Ishikawa (cell line): ENCODE results near the gene ANO4.

ENCODE experiments used
- CEBPB ChIP-seq: IDR thresholded peaks from 2 replicates; pipeline ENCODE4 v1.6.1; 2012
- CREB1 ChIP-seq: IDR thresholded peaks from 2 replicates; pipeline ENCODE4 v1.6.1; 2012; ENCODE audit warnings: low read depth
- EGR1 ChIP-seq: IDR thresholded peaks from 2 replicates; pipeline ENCODE4 v1.6.1; 2012
- EP300 ChIP-seq: IDR thresholded peaks from 2 replicates; pipeline ENCODE4 v1.6.1; 2012; ENCODE audit warnings: borderline replicate concordance
- FOXM1 ChIP-seq: IDR thresholded peaks from 2 replicates; pipeline ENCODE4 v1.6.1; 2012; ENCODE audit warnings: low read depth, borderline replicate concordance
- RAD21 ChIP-seq: IDR thresholded peaks from 2 replicates; pipeline ENCODE4 v1.6.1; 2012; ENCODE audit warnings: low read depth
- TAF1 ChIP-seq: IDR thresholded peaks from 2 replicates; pipeline ENCODE4 v1.6.1; 2012; ENCODE audit warnings: low read depth, mild to moderate bottlenecking
- TCF12 ChIP-seq: IDR thresholded peaks from 2 replicates; pipeline ENCODE4 v1.6.1; 2012; ENCODE audit warnings: low read depth
- TEAD4 ChIP-seq: IDR thresholded peaks from 2 replicates; pipeline ENCODE4 v1.6.1; 2012
- YY1 ChIP-seq: IDR thresholded peaks from 2 replicates; pipeline ENCODE4 v1.6.1; 2012; ENCODE audit warnings: low read depth
- ZBTB7A ChIP-seq: IDR thresholded peaks from 2 replicates; pipeline ENCODE4 v1.6.1; 2012; ENCODE audit warnings: low read depth
- TF ChIP-seq, protein P1 (sequence below): IDR thresholded peaks from 2 replicates; pipeline ENCODE4 v1.6.1; 2012
- TF ChIP-seq, protein P2 (sequence below): IDR thresholded peaks from 2 replicates; pipeline ENCODE4 v1.6.1; 2012
- TF ChIP-seq, protein P3 (sequence below): IDR thresholded peaks from 2 replicates; pipeline ENCODE4 v1.6.1; 2012; ENCODE audit warnings: low read depth, mild to moderate bottlenecking

The ANO4 gene

DNA sequence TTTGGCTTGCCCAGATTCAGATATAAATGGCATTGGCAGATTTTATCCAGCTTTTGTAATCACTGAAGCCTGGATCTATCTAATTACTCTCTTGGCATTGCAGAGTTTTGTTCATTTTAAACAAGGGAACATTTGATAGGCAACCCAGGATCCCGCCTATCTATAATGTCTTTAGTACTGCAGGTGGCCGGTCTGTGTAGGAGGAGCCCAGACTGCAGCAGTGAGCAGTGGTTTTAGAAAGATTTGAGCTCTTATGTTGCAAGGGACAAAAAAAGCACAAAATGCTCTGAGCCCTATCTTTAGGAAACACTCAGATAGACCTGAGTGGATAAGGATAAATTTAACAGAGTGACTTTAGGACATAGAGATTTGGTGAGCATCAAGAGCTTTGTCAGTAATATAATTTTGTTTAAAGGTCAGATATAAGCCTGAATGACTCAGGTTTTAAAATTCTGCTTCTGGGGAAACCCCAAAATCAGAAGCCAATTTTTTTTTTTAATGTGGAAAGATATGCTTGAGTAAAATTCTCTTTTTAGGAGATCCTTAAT lies 250.0 kb downstream of the ANO4 start:
- TF ChIP-seq, protein P1, sequence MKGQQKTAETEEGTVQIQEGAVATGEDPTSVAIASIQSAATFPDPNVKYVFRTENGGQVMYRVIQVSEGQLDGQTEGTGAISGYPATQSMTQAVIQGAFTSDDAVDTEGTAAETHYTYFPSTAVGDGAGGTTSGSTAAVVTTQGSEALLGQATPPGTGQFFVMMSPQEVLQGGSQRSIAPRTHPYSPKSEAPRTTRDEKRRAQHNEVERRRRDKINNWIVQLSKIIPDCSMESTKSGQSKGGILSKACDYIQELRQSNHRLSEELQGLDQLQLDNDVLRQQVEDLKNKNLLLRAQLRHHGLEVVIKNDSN, result no peak
- TF ChIP-seq, protein P2, sequence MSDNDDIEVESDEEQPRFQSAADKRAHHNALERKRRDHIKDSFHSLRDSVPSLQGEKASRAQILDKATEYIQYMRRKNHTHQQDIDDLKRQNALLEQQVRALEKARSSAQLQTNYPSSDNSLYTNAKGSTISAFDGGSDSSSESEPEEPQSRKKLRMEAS, result no peak
- TF ChIP-seq TCF12 (no peak), CEBPB (no peak), TEAD4 (no peak)

DNA sequence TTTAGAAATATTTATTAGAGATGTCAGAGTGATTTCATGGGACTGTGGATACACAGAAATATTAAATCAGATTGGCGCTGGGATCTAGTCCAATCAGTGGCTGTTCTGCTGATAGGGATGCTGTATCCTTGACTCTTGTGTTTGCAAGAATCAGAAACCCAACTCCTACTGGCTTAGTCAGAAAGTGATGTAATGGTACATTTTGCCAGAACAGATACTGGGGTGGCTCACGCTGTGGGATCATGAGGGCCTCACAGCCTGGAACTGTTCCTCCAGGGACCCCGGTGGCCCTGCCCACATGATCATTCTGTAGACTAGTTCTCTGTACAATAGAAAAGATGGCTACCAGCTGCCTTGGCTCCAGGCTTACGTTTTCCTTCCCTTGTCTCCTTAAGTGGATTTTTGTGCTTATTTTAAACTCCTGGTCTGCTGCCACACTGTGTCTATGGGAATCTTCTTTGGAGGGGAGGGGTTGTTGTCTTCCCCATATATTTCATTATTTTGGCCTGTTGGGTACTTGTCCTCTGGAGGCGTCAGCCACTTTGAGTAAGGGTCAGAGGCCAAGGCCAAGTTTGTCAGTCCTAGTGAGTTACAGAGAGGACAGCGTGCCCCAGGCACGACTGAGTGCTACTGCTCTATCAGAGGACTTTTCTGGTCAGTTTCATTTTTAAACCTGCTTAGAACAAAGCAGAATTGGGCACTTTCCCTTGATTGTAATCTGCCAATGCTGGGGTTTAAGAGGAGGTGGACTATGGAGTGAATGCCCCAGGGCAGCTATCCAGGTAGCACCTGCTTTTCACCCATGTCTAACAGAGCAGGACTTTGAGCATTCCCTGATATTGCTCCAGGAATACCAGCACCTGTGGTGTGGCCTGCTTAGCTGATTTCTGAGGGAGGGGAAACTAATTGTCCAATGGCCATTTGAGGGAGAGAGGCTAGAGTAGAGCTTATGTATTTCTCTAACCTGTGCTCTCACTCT lies 251.2 kb downstream of the ANO4 start:
- TF ChIP-seq CEBPB, result no peak
- TF ChIP-seq TAF1, result no peak
- no peak for TF ChIP-seq EGR1
- no peak for TF ChIP-seq YY1
- TF ChIP-seq, protein P2, result no peak
- TF ChIP-seq, protein P3, sequence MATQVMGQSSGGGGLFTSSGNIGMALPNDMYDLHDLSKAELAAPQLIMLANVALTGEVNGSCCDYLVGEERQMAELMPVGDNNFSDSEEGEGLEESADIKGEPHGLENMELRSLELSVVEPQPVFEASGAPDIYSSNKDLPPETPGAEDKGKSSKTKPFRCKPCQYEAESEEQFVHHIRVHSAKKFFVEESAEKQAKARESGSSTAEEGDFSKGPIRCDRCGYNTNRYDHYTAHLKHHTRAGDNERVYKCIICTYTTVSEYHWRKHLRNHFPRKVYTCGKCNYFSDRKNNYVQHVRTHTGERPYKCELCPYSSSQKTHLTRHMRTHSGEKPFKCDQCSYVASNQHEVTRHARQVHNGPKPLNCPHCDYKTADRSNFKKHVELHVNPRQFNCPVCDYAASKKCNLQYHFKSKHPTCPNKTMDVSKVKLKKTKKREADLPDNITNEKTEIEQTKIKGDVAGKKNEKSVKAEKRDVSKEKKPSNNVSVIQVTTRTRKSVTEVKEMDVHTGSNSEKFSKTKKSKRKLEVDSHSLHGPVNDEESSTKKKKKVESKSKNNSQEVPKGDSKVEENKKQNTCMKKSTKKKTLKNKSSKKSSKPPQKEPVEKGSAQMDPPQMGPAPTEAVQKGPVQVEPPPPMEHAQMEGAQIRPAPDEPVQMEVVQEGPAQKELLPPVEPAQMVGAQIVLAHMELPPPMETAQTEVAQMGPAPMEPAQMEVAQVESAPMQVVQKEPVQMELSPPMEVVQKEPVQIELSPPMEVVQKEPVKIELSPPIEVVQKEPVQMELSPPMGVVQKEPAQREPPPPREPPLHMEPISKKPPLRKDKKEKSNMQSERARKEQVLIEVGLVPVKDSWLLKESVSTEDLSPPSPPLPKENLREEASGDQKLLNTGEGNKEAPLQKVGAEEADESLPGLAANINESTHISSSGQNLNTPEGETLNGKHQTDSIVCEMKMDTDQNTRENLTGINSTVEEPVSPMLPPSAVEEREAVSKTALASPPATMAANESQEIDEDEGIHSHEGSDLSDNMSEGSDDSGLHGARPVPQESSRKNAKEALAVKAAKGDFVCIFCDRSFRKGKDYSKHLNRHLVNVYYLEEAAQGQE, result no peak
- TF ChIP-seq ZBTB7A, result no peak
- no peak for TF ChIP-seq TEAD4
- no peak for TF ChIP-seq EP300
- no peak for TF ChIP-seq CREB1
- TF ChIP-seq RAD21, result no peak
- no peak for TF ChIP-seq TCF12

DNA sequence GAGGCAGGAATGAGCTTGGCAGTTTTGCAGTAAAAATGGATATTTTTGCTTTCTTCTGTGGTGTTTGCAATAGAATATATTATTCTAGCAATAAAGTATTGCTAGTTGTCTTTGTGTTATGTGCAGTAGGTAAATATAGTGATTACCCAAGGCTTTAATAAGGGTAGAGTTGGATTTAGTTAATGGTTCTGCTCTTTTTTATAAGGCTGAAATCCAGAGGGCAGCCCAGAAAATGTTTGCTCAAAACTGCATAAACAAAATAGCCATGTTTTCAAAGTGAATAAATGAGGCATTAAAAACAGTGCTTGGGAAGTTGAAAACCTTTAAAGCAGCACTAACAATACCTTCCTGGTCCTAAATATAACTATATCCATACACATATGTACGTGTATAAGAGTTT lies 253.1 kb downstream of the ANO4 start:
- TF ChIP-seq, protein P3, result no peak
- no peak for TF ChIP-seq TEAD4
- TF ChIP-seq, protein P1, result no peak

DNA sequence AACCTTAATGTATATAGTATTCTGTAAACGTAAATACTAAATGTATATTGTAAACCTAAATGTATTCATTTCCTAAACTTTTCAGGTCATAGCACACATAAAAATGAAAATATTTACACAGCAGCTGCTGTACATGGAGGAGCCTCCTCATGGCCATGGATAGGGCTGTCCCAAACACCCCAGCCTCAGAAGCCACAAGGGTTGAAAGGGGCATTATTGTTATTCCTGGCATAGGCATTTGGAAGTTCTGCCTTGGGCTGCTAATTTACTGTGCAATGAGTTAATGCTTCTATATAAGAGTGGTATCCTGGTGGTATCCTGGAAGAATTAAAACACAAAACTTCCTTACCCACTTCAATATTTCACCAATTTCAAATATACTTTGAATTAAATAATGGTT lies 256.1 kb downstream of the ANO4 start:
- TF ChIP-seq, protein P1, result no peak
- TF ChIP-seq ZBTB7A, result no peak
- TF ChIP-seq, protein P2, result no peak
- no peak for TF ChIP-seq CREB1
- TF ChIP-seq, protein P3, result no peak
- TF ChIP-seq YY1, result no peak
- no peak for TF ChIP-seq FOXM1
- TF ChIP-seq EP300, result no peak
- no peak for TF ChIP-seq EGR1
